Fibroblast of skin of abdomen (primary cell): ENCODE results near the gene GPX6. TPM values are rescaled to one million over a fixed set of nuclear protein-coding genes. Genes with fewer than 3 reads are reported as not detected.
"Not testable (repeated sequence)": the region's sequence is repeated elsewhere in the genome, so short reads cannot be mapped to it uniquely, and the experiment has no call there.

Experiments
- DNase-seq: peaks from one replicate; pipeline ENCODE4 v3.0.0-alpha.2; 2013
- polyA plus RNA-seq, 2 experiments: library from polyadenylated mRNA; unstranded; fragments of 120-200 nt; gene quantifications; one replicate each; pipeline ENCODE4 v1.2.1, GENCODE V29; 2013; ENCODE audit not compliant: insufficient read length in 2 of 2

GPX6 gene, protein sequence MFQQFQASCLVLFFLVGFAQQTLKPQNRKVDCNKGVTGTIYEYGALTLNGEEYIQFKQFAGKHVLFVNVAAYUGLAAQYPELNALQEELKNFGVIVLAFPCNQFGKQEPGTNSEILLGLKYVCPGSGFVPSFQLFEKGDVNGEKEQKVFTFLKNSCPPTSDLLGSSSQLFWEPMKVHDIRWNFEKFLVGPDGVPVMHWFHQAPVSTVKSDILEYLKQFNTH
- not detected for polyA plus RNA-seq (2013, experiment 1 of 2; ENCODE audit: insufficient read length)
- polyA plus RNA-seq (2013, experiment 2 of 2; ENCODE audit: insufficient read length) = not detected

DNA sequence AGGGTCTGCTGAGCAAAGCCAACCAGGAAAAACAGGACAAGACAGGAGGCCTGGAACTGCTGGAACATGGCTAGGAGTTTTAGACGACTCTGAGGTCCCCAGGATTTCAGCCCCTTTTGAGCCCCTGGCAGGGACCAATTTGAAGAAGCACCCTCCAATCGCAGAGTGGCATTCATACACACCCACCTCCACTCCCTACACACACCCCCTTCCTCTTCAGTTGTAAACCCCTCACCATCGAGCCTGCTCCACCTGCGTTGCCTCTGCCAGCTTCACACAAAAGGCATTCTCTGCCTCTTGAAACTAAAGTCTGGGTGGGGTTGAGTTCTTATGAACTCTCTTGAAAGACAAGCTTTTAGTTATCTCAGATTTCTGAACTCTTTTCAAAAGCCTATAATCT is at the start of gene GPX6:
TSS of gene GPX6 (minus strand) at position 118 of the 400 bp plus-strand sequence. CDS start at position 68, 50 bp downstream.
- DNase-seq = no peak

DNA sequence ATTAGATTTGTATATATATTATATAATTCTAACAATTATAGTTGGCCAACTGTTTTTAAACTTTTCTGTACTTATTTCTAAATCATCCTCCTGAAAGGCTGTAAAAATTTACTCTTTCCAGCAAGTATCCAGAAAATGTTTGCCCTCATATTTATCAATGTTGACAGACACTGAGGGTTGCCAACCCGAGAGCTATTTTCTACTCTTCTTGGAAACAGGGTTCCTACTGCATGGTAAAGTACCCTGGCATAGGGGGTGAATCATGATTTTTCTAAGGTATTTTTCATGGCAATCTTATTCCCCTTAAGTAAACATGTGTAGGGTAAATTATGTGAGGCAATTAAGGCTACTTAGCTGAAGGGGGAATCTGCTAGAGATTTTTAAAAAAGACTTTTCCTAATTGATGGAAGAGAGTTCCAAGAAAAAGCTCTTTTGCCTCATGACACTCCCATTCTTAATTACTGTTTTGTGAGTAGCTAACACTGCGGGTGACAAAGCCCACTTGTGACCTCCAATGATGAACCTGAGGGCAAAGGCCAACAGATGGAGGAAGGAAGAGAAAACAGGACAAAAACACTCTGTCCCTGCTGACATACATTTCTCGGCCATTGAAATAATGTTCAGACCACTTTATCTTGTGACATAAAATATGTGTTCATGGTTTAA is 48.0 kb upstream of the GPX6 start:
- no peak for DNase-seq

- DNase-seq = no peak
These were observed 43.0 kb upstream of the GPX6 start for GRCh38 chr6:28558629-28559028.

- no peak for DNase-seq
These were observed 39.5 kb upstream of the GPX6 start for GRCh38 chr6:28555136-28555535.

DNA sequence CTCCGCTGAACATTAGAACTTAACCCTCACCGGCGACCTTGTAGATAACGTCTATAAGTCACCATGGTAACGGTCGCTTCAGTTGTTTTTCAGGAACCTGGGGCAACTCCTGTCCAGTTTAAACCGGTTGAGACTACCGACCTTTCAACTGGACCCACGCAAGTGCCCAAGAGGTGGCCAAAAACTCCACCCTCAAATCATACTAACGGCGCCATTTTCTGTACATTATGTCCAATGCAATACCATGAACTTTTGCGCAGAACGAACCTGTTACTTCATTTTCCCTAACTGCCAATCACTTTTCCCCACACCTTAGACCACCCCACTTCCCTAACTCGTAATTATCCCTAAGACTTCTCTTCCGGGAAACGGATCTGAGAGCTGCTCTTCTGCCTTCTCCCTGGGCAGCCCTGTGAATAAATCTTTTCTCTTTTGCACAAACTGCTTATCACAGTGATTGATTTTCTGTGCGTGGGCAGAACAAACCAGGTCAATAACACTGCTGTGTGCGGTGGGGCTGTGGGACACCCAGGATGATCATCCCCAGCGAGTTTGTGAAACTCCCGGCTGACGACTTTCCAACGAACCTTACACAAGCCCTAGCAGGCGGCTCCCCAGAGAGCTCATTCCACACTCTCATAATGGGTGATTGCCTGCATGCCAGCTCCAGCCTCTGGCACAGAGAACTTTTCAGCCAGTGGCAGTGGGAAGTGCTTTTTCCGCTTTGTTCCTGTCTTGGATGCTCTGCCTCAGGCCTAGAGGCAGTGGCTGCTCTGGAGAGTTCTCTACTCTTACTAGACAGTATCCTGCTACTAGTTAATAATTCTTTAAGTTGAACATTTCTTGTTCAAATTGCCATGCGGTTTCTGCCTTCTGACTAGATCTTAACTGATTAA is 38.6 kb upstream of the GPX6 start:
- no peak for DNase-seq

DNA sequence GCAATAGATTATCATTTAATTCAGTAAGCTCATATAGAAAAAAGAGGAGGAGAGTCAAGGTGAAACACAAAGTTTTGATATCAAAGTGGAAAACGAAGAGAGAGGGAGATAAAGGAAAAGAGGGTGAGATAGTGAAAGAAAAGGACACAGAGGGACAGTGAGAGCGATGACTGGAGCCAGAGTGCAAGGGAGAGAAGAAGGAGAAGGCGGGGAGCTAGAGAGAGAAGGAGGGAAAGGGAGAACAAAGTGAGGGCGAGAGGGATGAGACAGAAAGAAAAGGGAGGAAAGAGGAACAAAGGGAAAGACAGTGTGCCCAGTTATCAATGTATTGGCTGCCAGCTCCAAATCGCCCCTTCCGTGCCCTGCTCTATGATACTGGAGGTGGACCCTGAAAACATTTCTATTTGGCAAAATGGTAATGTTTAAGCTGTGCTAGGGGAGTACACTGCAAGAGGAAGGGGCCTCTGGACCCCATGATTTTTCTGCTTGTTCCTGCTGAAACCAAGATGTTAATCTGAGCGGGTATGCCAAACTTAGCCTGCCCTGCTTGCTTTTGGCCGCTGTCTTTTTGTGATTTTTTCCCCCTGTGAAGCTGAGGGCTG is 37.9 kb upstream of the GPX6 start:
- DNase-seq = no peak

DNA sequence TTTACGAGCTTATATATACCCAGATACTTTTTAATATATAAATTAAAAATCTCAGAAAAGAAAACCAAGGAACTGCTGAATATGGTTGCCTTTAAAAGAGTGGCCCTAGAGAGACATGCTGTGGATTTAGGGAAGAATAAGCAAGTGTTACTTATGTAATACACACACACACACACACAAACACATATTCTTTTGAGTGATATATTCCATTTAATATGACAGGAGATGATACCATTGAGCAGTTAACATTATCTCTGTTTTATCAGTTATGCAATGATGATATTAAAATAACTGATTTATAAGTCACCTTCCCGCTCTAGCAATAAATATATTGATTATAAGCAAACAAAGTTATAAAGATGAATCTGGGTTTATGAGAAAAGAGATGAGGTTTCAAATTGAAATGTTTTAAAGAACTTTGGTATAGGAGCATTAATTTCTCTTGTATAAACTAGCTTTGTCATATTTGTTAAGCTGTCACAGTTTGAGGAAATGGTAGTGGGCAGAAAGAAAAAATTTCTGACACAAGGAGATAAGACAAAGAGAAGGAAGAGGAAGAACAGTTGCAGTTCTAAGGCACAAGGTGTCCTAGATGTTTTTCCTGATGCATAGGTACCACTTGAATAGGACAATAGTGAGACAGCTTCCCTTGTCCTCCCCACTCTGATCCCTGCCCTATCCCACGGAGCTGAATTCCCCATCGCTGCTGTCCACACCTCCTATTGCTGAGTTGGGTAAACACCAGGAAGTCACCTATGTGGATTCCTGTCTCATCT is 36.5 kb upstream of the GPX6 start:
- no peak for DNase-seq

GRCh38 chr6:28547003-28547402 is 31.4 kb upstream of the GPX6 start:
- DNase-seq = not testable (repeated sequence)

GRCh38 chr6:28545955-28546354 is 30.4 kb upstream of the GPX6 start:
- no peak for DNase-seq

DNA sequence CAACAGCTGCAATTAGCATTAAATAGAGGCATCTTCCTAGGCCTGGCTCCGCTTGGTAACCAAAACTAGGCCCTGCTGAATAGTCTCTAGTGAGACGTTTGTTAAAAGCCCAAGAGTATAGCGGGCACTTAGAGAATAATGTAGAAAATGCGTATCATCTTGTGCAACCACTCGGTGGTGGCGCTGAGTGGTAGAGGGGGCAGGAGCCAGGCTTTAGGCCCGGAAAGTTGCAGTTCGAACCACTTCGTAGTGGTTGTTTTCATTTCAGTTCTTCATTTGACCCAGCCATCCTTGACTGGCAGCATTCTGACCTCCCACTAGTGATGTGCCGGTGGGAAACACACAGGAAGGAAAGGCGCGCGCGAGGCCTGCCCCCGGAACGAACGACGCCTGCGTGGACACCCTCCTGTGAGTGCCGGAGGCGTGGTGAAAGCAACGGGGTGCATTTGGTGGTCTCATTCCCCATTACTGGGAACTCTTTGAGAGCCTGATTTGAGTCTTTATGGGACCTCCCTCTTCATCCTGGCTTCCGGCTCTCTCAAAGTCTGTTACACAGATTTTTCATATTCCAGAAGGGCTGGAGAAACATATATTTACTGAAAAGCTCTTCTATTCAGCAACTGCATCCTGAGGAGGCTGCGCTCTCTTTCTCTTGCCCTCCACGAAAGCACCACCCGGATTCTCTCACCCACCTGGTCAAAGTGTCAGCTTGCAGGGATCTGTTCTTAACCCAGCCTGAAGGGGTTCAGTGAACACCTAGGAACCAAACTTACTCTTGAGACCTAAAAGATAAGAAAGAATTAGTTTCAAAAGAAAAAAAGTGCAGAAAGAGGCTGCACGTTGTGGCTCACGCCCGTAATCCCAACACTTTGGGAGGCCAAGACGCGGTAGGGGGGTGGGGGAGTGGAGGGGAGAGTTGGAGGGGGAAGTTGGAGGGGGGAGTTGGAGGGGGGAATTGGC is 28.3 kb upstream of the GPX6 start:
- no peak for DNase-seq

DNA sequence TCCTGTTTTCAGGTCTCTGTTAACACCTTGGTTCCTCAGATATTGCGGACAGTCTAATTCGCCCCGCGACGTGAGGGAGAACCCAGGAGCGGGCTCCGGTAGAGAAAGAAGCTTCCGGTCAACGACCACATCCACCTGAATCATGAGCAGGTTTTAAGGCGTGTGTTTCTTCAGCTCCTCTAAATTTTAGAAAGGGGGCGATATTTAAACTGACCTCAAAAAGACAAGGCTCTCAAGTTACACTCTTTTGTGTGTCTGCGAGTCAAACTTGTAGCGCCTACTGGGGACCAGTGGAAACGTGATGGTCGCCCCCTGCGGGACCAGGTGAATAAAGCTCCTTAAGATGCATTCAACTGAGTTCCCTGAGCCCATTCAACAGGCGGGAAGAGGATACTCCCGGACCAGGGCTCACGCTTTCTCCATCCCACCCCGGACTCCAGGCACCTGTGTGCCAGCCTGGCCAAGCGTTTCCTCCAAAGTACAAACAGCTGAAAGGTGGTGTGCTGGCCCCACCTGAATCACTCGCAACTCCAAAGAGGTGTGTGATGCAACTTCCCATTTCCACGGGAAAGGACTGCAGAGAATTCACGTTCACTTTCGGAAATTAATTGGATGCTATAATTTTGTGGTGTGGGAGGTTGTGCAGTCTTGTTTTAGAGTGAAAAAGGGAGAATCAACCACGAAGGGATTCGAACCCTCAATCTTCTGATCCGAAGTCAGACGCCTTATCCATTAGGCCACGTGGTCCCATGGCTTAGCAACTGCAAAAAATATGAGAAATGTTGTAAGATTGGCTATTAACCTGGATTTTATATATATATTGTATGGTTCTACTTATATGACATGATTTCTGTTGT is 27.1 kb upstream of the GPX6 start:
- DNase-seq = peak; percentile 92

GRCh38 chr6:28541996-28542395 is 26.4 kb upstream of the GPX6 start:
- DNase-seq = no peak

DNA sequence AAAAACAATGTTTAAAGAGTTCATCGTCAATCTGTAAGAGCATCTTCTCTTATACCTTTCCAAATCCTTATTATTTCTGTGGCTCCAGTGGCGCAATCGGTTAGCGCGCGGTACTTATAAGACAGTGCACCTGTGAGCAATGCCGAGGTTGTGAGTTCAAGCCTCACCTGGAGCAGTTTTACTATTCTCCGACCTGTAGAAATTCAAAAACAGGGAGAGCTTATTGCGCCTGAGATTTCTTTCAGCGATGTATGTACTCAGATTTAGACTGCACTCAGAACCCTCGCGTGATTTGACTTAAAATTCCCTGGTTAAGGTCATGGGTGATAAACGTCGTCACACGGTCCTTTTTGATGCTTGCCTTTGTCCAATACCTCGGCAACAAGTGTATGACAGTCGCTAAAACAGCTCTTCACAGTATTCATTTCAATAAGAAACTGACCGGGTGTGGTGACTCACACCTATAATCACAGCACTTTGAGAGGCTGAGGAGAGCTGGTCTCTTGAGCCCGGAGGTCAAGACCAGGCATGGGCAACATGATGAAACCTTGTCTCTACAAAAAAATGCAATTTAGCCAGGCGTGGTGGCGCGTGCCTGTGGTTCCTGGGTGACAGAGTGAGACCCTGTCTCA is 22.0 kb upstream of the GPX6 start:
- no peak for DNase-seq

DNA sequence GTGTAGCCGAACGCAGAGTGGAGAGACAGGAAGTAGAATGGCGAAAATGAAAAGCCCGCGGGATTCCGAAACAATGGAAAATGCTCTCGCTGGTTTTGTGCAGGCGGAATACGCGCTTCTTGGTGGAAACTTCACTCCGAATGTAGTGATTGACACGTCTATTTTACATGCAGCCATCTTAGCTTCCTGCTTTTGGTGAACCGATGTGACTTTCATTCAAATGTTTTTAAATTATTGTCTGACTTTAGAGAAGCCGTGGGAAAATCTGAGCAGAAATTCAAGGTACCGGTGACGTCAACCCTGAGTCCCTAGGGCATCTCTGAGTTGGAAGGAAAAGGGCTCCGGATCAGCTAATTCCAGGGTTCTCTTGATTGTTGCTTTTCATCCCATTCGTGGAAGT is 21.5 kb upstream of the GPX6 start:
- DNase-seq = no peak

DNA sequence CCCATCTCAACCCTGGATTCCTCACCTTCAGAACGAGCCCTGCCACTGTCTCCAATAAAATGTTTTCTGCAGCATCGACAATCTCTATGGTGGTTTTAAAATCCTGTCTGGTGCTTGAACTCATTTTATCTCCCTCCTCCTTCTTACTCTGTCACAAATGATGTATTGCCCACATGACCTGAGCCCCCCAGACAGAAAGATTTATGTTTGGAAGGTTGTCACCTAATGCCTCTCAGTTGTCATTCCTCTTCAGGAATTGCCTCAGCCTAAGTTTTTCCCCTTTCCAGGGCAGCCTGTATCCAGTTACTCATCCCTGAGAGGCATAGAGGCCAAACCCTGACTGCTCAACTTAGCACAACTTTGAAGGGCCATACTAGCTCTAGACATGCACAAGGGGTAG is 19.3 kb upstream of the GPX6 start:
- DNase-seq = no peak

- no peak for DNase-seq
These were observed 18.7 kb upstream of the GPX6 start for GRCh38 chr6:28534306-28534705.

DNA sequence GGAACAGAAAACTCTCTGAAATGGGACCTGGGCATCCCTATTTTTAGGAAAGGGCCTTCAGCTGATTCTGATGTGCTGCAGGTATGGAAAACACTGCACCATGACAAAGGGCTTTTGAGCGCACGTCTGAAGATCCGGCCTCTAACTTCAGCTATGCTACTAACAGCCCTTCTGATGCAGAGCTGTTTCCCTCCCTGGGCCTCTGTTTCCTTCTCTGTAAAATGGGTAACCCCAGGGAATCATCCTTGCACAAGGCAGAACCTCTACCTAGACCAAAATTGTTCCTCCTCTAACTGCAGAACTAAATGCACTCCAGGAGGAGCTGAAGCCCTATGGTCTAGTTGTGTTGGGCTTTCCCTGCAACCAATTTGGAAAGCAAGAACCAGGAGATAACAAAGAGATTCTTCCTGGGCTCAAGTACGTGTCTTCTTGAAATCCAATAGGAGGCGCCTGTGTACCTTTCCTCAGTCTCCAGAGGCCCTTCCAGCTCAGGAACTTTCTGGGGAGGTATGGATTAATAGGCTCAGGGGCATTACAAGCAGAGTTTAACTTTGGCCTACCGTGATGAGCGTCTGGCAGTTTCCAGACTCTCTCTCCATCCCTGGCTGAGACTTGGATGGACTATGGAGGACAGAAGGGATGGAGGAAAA is 16.0 kb upstream of the GPX6 start:
- DNase-seq = no peak

DNA sequence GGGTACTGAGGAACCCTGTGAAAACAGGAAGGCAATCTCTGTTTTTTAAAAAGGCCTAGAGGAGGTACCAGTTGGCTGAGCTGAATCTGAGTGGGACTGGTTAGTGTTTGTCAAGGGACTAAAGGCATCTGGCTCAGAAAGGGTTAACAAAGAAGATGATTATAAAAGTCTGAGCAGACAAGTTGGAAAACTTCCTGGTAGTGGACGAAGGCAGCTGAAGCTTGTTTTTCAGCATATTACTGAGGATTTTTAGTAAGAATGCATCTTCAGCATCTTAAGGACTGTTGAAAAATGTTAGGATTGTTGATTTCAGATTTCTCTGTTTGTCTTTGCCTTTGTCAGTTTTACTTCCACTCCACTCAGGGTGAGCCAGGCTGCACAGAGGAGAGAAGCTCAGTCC is 15.2 kb upstream of the GPX6 start:
- no peak for DNase-seq

- no peak for DNase-seq
These were observed 10.0 kb upstream of the GPX6 start, which contains the start of gene GPX5 for GRCh38 chr6:28525496-28526039. Gene GPX5, plus strand, starts transcription at chr6:28525881. Its CDS starts 133 bp downstream, at chr6:28526014.
